IPS-18c (cell line): Measurements from ENCODE around the gene MPC1.
"Not testable (repeated sequence)": the region's sequence is repeated elsewhere in the genome, so short reads cannot be mapped to it uniquely, and the experiment has no call there.

Experiments
- H3K4me3 ChIP-seq: 2 replicates; pipeline ENCODE4 v1.7.0; 2013; ENCODE audit warnings: low read depth, mild to moderate bottlenecking, low read length, moderate library complexity; ENCODE audit not compliant: insufficient read depth
- H3K9me3 ChIP-seq: one replicate; pipeline ENCODE4 v1.6.1; 2013; ENCODE audit warnings: mild to moderate bottlenecking, low read length, moderate library complexity; ENCODE audit not compliant: control insufficient read depth, insufficient read depth

The MPC1 gene

GRCh38 chr6:166364456-166364855 is 18.3 kb downstream of the MPC1 start:
- Histone ChIP-seq H3K4me3 (no peak overlapping the region), H3K9me3 (no peaks in the 10 kb centered on the region)

- H3K4me3 ChIP-seq = not testable (repeated sequence)
Measured at GRCh38 chr6:166362427-166362826, 20.3 kb downstream of the MPC1 start.

GRCh38 chr6:166361077-166361429 is 21.7 kb downstream of the MPC1 start:
- no peak overlapping the region for H3K4me3 ChIP-seq
- no peaks in the 10 kb centered on the region for H3K9me3 ChIP-seq

More at GRCh38 chr6:166362427-166362826, 20.3 kb downstream of the MPC1 start:
- not testable (repeated sequence) for H3K9me3 ChIP-seq

GRCh38 chr6:166360243-166361076 is 22.3 kb downstream of the MPC1 start:
- no peak overlapping the region for H3K4me3 ChIP-seq
- no peaks in the 10 kb centered on the region for H3K9me3 ChIP-seq

- Histone ChIP-seq H3K4me3 (no peak overlapping the region), H3K9me3 (no peaks in the 10 kb centered on the region)
Measured at GRCh38 chr6:166355552-166355951, 27.2 kb downstream of the MPC1 start.

GRCh38 chr6:166354965-166355364 is 27.8 kb downstream of the MPC1 start:
- Histone ChIP-seq H3K4me3 (no peak overlapping the region), H3K9me3 (no peaks in the 10 kb centered on the region)

GRCh38 chr6:166354143-166354542 is 28.6 kb downstream of the MPC1 start:
- H3K9me3 ChIP-seq = no peaks in the 10 kb centered on the region
- no peak overlapping the region for H3K4me3 ChIP-seq

GRCh38 chr6:166353507-166353906 is 29.2 kb downstream of the MPC1 start:
- no peak overlapping the region for H3K4me3 ChIP-seq

GRCh38 chr6:166352923-166353322 is 29.8 kb downstream of the MPC1 start:
- no peaks in the 10 kb centered on the region for H3K9me3 ChIP-seq
- no peak overlapping the region for H3K4me3 ChIP-seq

More at GRCh38 chr6:166353507-166353906, 29.2 kb downstream of the MPC1 start:
- H3K9me3 ChIP-seq = no peaks in the 10 kb centered on the region

- no peak overlapping the region for H3K4me3 ChIP-seq
Measured at GRCh38 chr6:166351715-166352285, 30.9 kb downstream of the MPC1 start.

GRCh38 chr6:166348305-166348949 is 34.3 kb downstream of the MPC1 start:
- H3K4me3 ChIP-seq = no peak overlapping the region
- H3K9me3 ChIP-seq = no peaks in the 10 kb centered on the region

More at GRCh38 chr6:166351715-166352285, 30.9 kb downstream of the MPC1 start:
- no peaks in the 10 kb centered on the region for H3K9me3 ChIP-seq

GRCh38 chr6:166346965-166347364 is 35.8 kb downstream of the MPC1 start:
- H3K4me3 ChIP-seq = no peak overlapping the region
- H3K9me3 ChIP-seq = no peaks in the 10 kb centered on the region

GRCh38 chr6:166346449-166346848 is 36.3 kb downstream of the MPC1 start:
- Histone ChIP-seq H3K9me3 (no peaks in the 10 kb centered on the region), H3K4me3 (no peak overlapping the region)

- not testable (repeated sequence) for H3K9me3 ChIP-seq, H3K4me3 ChIP-seq
Measured at GRCh38 chr6:166345672-166346071, 37.1 kb downstream of the MPC1 start.

- H3K4me3 ChIP-seq, H3K9me3 ChIP-seq: not testable (repeated sequence)
Measured at GRCh38 chr6:166344921-166345320, 37.8 kb downstream of the MPC1 start.

GRCh38 chr6:166344240-166344639 is 38.5 kb downstream of the MPC1 start:
- H3K9me3 ChIP-seq = no peaks in the 10 kb centered on the region

GRCh38 chr6:166343150-166343487 is 39.6 kb downstream of the MPC1 start:
- no peaks in the 10 kb centered on the region for H3K9me3 ChIP-seq
- H3K4me3 ChIP-seq = peak overlapping the region; percentile 94

More at GRCh38 chr6:166344240-166344639, 38.5 kb downstream of the MPC1 start:
- H3K4me3 ChIP-seq = no peak overlapping the region
